H1 (cell line): ENCODE data around the gene FAM174A. TPM values are rescaled to one million over a fixed set of nuclear protein-coding genes. Genes with fewer than 3 reads are reported as not detected.

Experiments
- POLR2AphosphoS5 ChIP-seq: IDR thresholded peaks from 2 replicates; pipeline ENCODE4 v1.6.1; 2011; ENCODE audit warnings: low read depth, low read length
- RAD21 ChIP-seq, 2 experiments: IDR thresholded peaks in 1 of 2; conservative IDR thresholded peaks in 1 of 2; 2 replicates each; pipeline ENCODE4 v1.6.1; 2011; ENCODE audit warnings: low read depth in 2 of 2, low read length in 2 of 2, improper control_type of control experiment in 1 of 2, inconsistent platforms in 1 of 2, mild to moderate bottlenecking in 1 of 2, moderate library complexity in 1 of 2
- RXRA ChIP-seq: IDR thresholded peaks from 2 replicates; pipeline ENCODE4 v1.6.1; 2011; ENCODE audit warnings: low read depth, mild to moderate bottlenecking, low read length, moderate library complexity; ENCODE audit not compliant: insufficient read depth
- SUZ12 ChIP-seq: fragments of 200-600 bp; sonication (generic); IDR thresholded peaks from 2 replicates; pipeline ENCODE4 v1.6.1; 2012; ENCODE audit warnings: mild to moderate bottlenecking, inconsistent platforms, low read length, moderate library complexity, mixed read lengths
- polyA plus RNA-seq, 7 experiments: library from polyadenylated mRNA; depleted of rRNA in 3 of 7; stranded (reverse) in 5 of 7; unstranded in 2 of 7; fragments of >200 nt in 5 of 7; fragments of 200-250 nt in 2 of 7; gene quantifications; 1 replicate in 5 of 7; 2 replicates in 1 of 7; 4 replicates in 1 of 7; pipeline versions ENCODE4 v1.2.1 to v1.2.3, GENCODE V29; 2011 to 2013; ENCODE audit warnings: missing spikeins in 2 of 7, mixed read lengths in 2 of 7
- total RNA-seq: library from RNA; stranded (reverse); fragmentation: NEBNext Ultra II Directional; extraction: Animal tissue kit (Norgen Biotek cat#: 25700); gene quantifications from 2 replicates; pipeline ENCODE4 v1.2.1, GENCODE V29; 2021

Gene FAM174A
- total and polyA plus RNA-seq, 2 of the 8 experiments (the other 6 are each of a cell fraction or from before 2014, with no cell fraction given): 3.9 to 5.3 TPM

- TF ChIP-seq RXRA (no peak), RAD21 (IDR thresholded peaks at IDR 0.05 in 1 of 2, conservative IDR thresholded peaks at IDR 0.05 in 1 of 2; ENCODE audit: low read depth in 2 of 2, low read length in 2 of 2) (no peak), SUZ12 (no peak), POLR2AphosphoS5 (no peak)
Observed at GRCh38 chr5:100616981-100617380, 81.8 kb downstream of the FAM174A start (continued).
